ENCODE data around the gene TTBK2. TPM values are rescaled to one million over a fixed set of nuclear protein-coding genes. Genes with fewer than 3 reads are reported as not detected.

Gene TTBK2
- total RNA-seq, 2 experiments from 2014 or later, result 14.2 to 20.8 TPM

GRCh38 chr15:42720071-42720470 is 200.5 kb downstream of the TTBK2 start:
- Histone ChIP-seq H2AFZ (ENCODE audit: low read length) (no peak overlapping the region), H3K4me1 (ENCODE audit: insufficient read depth, low read length, poor library complexity, severe bottlenecking) (no peaks in the 10 kb centered on the region), H3K79me2 (ENCODE audit: insufficient read depth, low read depth, low read length) (no peaks in the 10 kb centered on the region), H3K4me2 (ENCODE audit: low read length) (no peak overlapping the region), H3K36me3 (ENCODE audit: insufficient read depth, low read length) (peaks cover 55% of the 10 kb centered on the region), H3K9me3 (ENCODE audit: low read length) (no peaks in the 10 kb centered on the region), H3K9me2 (ENCODE audit: insufficient read depth, low read length) (no peaks in the 10 kb centered on the region), H3K27ac (ENCODE audit: low read depth, low read length, poor library complexity, severe bottlenecking) (no peak overlapping the region), H4K20me1 (ENCODE audit: insufficient read depth, low read length) (no peaks in the 10 kb centered on the region), H3K4me3 (ENCODE audit: low read depth, low read length, poor library complexity, severe bottlenecking) (no peak overlapping the region)
- BruUV-seq (replicated peaks), result no TSS peak
- TF ChIP-seq CTCF (conservative IDR thresholded peaks at IDR 0.05; ENCODE audit: low read length) (no peak), EZH2phosphoT487 (IDR thresholded peaks at IDR 0.05; ENCODE audit: borderline replicate concordance, low read depth, low read length) (no peak)
- intact Hi-C loops (cut with micrococcal nuclease; ENCODE audit: unreplicated experiment), result no loop called here
- DNase-seq (ENCODE audit: low spot score), result no peak
- ChIA-PET POLR2A (no interaction called here), CTCF (ENCODE audit: unreplicated experiment) (no interaction called here)

- TF ChIP-seq EZH2phosphoT487 (IDR thresholded peaks at IDR 0.05; ENCODE audit: borderline replicate concordance, low read depth, low read length), result no peak
- TF ChIP-seq CTCF (conservative IDR thresholded peaks at IDR 0.05; ENCODE audit: low read length), result no peak
- no peak for DNase-seq (ENCODE audit: low spot score)
- Histone ChIP-seq H2AFZ (ENCODE audit: low read length) (no peak overlapping the region), H4K20me1 (ENCODE audit: insufficient read depth, low read length) (no peaks in the 10 kb centered on the region), H3K4me2 (ENCODE audit: low read length) (no peak overlapping the region), H3K9me2 (ENCODE audit: insufficient read depth, low read length) (no peaks in the 10 kb centered on the region), H3K27ac (ENCODE audit: low read depth, low read length, poor library complexity, severe bottlenecking) (no peak overlapping the region), H3K4me1 (ENCODE audit: insufficient read depth, low read length, poor library complexity, severe bottlenecking) (no peaks in the 10 kb centered on the region), H3K36me3 (ENCODE audit: insufficient read depth, low read length) (peaks cover 45% of the 10 kb centered on the region), H3K79me2 (ENCODE audit: insufficient read depth, low read depth, low read length) (no peaks in the 10 kb centered on the region), H3K4me3 (ENCODE audit: low read depth, low read length, poor library complexity, severe bottlenecking) (no peak overlapping the region), H3K9me3 (ENCODE audit: low read length) (no peaks in the 10 kb centered on the region)
- ChIA-PET POLR2A (no interaction called here), CTCF (ENCODE audit: unreplicated experiment) (no interaction called here)
- no TSS peak for BruUV-seq (replicated peaks)
- intact Hi-C loops (cut with micrococcal nuclease; ENCODE audit: unreplicated experiment), result no loop called here
These were observed 201.5 kb downstream of the TTBK2 start for GRCh38 chr15:42719043-42719442.

- no peak for DNase-seq (ENCODE audit: low spot score)
- H3K27ac ChIP-seq (ENCODE audit: low read depth, low read length, poor library complexity, severe bottlenecking), result no peak overlapping the region
- no peaks in the 10 kb centered on the region for H3K4me1 ChIP-seq (ENCODE audit: insufficient read depth, low read length, poor library complexity, severe bottlenecking)
- no peaks in the 10 kb centered on the region for H3K9me2 ChIP-seq (ENCODE audit: insufficient read depth, low read length)
- no peak for TF ChIP-seq CTCF (conservative IDR thresholded peaks at IDR 0.05; ENCODE audit: low read length)
- TF ChIP-seq EZH2phosphoT487 (IDR thresholded peaks at IDR 0.05; ENCODE audit: borderline replicate concordance, low read depth, low read length), result no peak
- peaks cover 22% of the 10 kb centered on the region; the same call in 1 of the 2 replicates for H3K36me3 ChIP-seq (ENCODE audit: insufficient read depth, low read length)
- no TSS peak for BruUV-seq (replicated peaks)
- ChIA-PET CTCF (ENCODE audit: unreplicated experiment) (no interaction called here), POLR2A (no interaction called here)
- intact Hi-C loops (cut with micrococcal nuclease; ENCODE audit: unreplicated experiment), result no loop called here
- H3K4me2 ChIP-seq (ENCODE audit: low read length), result no peak overlapping the region
- no peaks in the 10 kb centered on the region for H3K79me2 ChIP-seq (ENCODE audit: insufficient read depth, low read depth, low read length)
- H2AFZ ChIP-seq (ENCODE audit: low read length), result no peak overlapping the region
- no peaks in the 10 kb centered on the region for H4K20me1 ChIP-seq (ENCODE audit: insufficient read depth, low read length)
- no peak overlapping the region for H3K4me3 ChIP-seq (ENCODE audit: low read depth, low read length, poor library complexity, severe bottlenecking)
- no peaks in the 10 kb centered on the region for H3K9me3 ChIP-seq (ENCODE audit: low read length)
These were observed 204.0 kb downstream of the TTBK2 start for GRCh38 chr15:42716626-42717025.

Data from OCI-LY7 (cell line).